Cardiac septum (tissue), 1 donor: ENCODE data around the gene NCKAP5. TPM values are rescaled to one million over a fixed set of nuclear protein-coding genes. Genes with fewer than 3 reads are reported as not detected.
"Not testable (repeated sequence)": the region's sequence is repeated elsewhere in the genome, so short reads cannot be mapped to it uniquely, and the experiment has no call there.

ENCODE experiments used
- DNase-seq: peaks from one replicate; pipeline ENCODE4 v3.0.0-alpha.2; 2020; ENCODE audit warnings: low spot score
- intact Hi-C: fragments of 100-400 bp; cut with DNase I; formaldehyde crosslinking; loops from one replicate; pipeline ENCODE4 v1.14.0; 2022
- total RNA-seq: library from RNA; stranded (reverse); fragmentation: NEBNext Ultra II Directional; extraction: Animal tissue kit (Norgen Biotek cat#: 25700); gene quantifications from one replicate; pipeline ENCODE4 v1.2.1, GENCODE V29; 2021
- donor health status: DM: no; HTN: no; CAD: no.

NCKAP5 gene
- total RNA-seq, 1 donor from 2014 or later: 10.6 TPM

DNA sequence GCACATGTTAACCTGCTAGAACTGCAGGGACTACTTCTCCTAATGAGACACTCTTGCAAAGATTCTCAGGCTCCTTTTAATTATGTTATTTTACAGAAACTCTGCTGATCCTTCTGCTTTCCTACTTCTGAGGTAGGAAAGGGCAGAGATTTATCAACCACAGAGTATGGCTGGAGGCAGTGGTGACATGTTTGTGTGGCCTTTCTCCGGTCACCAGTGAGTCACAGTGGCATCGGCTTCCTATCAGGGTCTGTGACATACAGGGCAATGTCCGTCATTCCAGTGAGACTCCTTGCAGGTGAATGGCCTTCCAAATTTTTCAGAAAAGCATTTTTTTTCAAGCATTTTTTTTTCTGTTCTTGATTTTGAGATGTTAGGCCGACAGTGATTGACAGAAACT is 717.6 kb downstream of the NCKAP5 start:
- DNase-seq: no peak
- intact Hi-C loops: no loop called here

- no peak for DNase-seq
- intact Hi-C loops: no loop called here
Measured at GRCh38 chr2:132849118-132849517, 719.1 kb downstream of the NCKAP5 start.

GRCh38 chr2:132845339-132845738 is 722.9 kb downstream of the NCKAP5 start:
- DNase-seq: no peak
- intact Hi-C loops: no loop called here

GRCh38 chr2:132844585-132844984 is 723.7 kb downstream of the NCKAP5 start:
- DNase-seq: no peak
- intact Hi-C loops: no loop called here

DNA sequence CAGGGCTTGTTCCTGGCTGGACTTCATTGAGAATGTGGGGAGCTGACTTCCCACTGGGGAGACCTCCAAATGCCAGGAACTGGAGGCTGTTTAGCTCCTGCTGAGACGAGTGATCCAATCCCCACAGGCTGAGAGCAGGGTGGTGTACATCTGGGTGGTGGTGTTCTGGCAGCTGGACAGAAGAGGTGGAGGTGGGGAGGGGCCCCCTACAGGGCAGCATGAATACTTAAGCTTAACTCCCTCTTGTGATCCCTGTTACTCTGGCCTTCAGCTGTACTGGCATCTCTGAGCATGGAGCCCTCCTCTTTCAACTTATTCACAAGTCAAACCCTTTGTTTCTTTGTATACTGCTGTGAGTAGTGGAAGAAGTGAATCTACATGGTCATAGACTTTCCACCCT is 730.5 kb downstream of the NCKAP5 start:
- DNase-seq: no peak
- intact Hi-C loops: no loop called here

DNA sequence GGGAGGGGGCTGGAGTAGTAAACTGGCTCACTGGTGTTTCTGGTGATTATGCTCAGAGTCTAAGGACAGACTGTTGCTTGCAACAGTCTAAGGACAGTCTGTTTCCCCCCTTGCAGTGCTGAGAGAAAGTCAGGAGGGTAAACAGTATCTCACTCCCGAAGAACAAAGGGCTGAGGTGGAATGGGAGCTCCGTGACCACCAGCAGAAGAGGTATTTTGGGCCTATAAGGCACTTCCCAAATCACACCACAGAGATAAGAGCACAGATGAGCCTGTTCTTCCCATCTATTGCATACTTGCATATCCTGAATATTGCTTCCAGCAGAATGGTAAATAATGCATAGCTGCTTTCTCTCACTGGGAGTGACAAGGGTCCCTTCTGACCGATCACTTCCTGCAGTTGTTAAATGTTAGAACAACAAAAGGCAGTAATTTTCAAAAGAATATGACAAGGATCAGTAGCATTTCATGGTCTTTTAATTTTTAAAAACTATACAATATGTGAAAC is 737.9 kb downstream of the NCKAP5 start:
- intact Hi-C loops: no loop called here
- no peak for DNase-seq

DNA sequence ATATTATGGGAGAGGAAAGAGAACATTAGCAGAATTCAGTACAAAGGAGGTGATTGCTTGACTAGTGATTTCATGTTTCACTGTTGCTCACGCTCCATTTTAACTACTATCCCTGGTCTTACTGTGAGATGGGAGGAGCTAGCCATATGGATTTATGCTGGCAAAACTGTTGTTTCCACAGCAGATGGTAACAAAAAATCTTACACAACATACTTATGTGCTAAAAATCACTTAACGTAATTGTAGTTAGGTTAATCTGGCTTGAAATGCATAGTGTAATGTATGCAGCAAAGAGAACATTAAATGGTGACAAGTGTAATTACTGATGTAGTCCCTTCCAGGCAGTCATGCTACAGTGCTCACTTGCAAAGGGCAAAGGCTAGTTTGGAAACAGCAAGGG is 742.7 kb downstream of the NCKAP5 start:
- no peak for DNase-seq
- intact Hi-C loops: no loop called here

DNA sequence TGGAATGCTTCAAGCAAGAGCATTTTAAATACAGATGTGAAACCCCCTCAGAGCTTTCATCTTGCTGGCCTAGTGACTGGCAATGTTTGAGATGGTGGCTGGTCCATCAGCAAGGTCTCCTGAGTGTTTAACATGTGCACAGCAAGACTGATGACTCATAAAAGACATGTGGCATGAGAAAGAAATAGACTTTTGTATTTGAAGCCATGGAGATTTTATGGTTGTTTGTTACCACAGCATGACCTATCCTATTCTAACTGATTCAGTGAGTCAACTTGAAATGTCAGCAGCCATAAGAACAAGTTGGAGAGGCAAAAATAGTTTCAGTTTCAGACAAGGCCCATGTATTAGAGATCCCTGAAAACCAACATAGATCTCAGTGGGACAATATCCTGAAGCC is 743.5 kb downstream of the NCKAP5 start:
- intact Hi-C loops: no loop called here
- no peak for DNase-seq

DNA sequence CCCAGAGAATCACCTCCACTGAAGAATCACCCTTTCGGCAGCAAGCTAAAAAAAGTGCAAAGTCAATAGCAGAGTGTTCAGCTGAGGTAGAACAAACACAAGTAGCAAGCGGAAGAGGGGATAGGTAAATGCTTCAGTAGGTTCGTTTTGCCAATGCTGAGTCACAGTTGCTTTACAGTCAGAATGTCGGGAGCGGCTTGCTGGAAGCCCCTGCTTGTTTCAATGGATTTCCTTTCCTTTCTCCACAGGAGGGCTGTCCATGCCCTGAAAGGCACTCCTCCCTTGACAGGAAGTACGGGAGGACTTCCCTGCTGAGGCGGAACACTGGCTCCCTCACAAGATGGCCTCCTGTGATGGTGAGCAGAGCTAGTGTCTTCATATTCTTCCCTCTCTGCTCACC is 752.0 kb downstream of the NCKAP5 start:
- intact Hi-C loops: no loop called here
- no peak for DNase-seq

DNA sequence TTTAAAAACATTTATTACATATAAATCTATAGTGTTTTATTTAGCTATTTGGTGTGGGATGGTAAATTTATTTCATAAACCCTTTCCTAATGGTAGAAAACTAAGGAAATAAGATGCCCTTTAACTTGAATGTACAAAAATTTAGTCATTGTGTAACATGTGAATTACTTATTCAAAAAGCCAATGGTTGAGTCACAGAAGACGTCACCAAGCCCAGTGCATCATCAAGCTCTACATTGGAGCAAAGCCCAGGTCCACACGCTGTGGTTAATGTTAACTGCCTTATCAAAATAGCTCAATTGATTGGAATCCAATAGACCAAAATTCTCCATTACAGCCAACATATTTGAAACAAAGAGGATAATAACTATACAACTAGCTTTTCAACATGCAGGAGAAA is 752.7 kb downstream of the NCKAP5 start:
- DNase-seq: no peak
- intact Hi-C loops: no loop called here

DNA sequence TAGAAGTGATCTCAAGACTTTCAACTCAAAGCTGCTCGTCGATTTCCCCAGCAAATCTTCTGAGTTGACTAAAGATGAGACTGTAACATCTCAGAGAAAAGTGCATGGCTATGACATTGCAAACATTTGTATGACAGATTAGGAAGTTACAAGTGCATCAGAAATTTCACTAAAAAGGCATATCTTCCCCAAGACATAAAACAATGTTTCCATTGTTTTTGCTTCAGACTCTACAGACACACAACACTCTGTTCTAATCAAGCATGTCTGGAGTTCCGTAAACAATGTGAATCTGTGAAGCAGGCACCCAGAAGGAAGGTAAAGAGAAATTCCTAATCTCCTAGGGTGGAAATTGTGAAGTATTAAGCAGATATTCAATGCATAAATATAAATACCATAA is 753.6 kb downstream of the NCKAP5 start:
- no peak for DNase-seq
- intact Hi-C loops: no loop called here

DNA sequence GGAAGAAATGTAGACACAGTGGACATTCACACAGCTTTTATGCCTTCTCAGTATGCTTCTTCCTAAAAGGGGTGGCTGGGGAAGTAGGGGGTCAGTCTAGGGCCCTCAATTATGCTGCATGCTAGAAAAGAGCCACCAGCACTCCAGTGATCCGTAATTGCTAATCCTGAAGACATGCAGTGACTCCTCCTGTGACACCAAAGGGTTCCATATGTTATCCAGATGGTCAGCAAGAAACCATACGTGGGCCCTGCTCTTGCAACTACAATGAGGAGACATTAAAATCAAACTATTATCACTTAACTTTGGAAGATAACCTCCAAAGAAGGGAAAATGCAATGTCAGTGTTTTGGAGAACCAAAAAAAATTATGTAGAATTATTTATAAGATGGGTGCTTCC is 754.8 kb downstream of the NCKAP5 start:
- no peak for DNase-seq
- intact Hi-C loops: no loop called here

GRCh38 chr2:132811148-132811915 is 756.9 kb downstream of the NCKAP5 start:
- no peak for DNase-seq
- intact Hi-C loops: no loop called here

DNA sequence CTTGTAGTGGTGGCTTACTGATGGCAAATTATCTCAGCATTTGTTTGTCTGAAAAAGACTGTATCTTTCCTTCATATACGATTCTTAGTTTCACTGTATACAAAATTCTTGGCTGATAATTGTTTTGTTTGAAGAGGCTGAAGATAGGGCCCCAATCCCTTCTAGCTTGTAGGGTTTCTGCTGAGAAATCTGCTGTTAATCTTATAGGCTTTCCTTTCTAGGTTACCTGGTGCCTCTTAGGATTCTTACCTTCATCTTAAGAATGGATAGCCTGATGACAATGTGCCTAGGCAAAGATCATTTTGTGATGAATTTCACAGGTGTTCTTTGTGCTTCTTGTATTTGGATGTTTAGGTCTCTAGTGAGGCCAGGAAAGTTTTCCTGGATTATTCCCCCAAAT is 758.3 kb downstream of the NCKAP5 start:
- DNase-seq, intact Hi-C loops: not testable (repeated sequence)

- DNase-seq: no peak
- intact Hi-C loops: no loop called here
Measured at GRCh38 chr2:132804051-132804450, 764.2 kb downstream of the NCKAP5 start.

DNA sequence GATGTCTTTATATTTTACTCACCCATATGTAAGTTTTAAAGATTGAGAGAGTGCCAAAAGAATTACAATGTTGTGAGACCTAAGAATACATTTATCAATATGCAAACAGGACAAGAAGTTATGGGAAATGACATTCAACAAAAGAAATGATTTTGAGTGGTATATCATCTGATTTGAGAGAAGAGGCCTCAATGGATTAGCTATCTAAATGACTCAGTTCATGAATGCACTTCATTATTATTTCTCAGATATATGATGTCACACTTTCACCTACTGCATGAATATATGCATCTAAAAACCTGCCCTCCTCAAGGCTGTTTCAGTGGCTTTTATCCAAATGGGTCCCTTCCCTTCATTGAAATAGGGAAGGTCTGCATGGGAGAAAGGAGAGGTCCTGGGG is 769.9 kb downstream of the NCKAP5 start:
- DNase-seq: no peak
- intact Hi-C loops: no loop called here

DNA sequence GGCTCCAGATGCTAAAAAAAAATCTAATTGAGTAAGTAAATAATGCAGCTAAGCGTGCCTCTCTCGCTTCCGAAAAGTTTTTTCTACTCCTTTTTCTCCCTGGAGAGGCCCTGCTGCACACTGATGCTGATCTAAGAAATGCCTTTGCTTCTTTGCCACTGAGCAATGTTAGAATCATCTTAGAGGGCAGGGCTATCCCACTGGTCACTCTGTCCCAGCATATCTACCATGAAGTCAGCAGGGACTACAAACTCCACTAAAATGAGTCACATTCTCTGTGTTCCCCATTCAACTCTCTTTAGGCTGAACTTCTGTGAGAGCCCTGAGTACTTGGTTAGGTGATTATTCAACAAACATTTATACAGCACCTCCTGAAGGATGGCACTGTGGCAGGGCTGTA is 770.7 kb downstream of the NCKAP5 start:
- no peak for DNase-seq
- intact Hi-C loops: no loop called here

DNA sequence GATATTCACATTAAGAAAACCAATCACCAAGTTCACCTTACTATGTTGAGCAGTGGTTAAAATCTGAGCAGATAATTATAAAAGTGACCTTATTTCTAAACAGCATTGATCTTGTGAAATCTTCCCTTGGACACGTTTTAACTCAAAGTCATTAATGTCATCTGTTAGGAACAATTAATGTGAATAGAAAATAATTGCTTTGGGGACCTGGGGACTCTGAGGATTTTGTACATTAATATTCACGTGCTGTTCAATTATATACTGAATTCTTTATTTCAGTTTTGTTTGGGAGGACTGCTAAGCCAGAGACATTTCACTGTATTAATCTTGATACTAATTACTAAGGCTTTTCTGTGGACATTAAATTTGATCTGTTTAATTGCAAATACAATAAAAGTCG is 771.2 kb downstream of the NCKAP5 start:
- intact Hi-C loops: no loop called here
- no peak for DNase-seq

GRCh38 chr2:132795220-132795619 is 773.0 kb downstream of the NCKAP5 start:
- DNase-seq: no peak
- intact Hi-C loops: no loop called here

GRCh38 chr2:132793532-132793931 is 774.7 kb downstream of the NCKAP5 start:
- intact Hi-C loops: loop anchor here (5.0 kb wide), 1 partner anchor 206 kb away; no protein-coding TSS in a partner anchor
- DNase-seq: no peak

DNA sequence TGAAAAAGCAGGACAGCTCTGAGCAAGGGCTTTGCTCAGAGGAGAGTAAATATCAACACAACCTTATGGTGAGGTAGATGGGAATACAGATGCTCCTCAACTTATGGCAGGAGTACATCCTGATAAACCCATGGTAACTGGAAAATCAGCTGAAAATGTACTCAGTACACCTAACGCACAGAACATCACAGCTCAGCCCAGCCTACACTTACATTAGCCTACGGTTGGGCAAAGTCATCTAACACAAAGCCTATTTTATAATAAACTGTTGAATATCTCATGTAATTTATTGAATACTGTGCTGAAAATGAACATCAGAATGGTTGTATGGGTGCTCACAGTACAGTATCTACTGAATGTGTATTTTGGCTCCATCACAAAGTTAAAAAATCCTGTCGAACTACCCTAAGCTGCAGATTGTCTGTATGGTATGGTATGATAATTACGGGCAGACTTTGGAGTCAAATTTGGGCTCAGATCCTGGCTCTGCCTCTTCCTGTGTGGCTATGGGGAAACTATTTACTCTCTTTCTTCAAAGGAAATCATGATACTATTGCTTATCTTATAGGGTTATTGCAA is 778.0 kb downstream of the NCKAP5 start:
- DNase-seq: no peak
- intact Hi-C loops: loop anchor here (5.0 kb wide), 1 partner anchor 203 kb away; no protein-coding TSS in a partner anchor
